NOMO-1 treated with dmso at 0.1 percent for 144 hours (cell line): Measurements from ENCODE around the gene SPACA4.
A peak's percentile ranks its signal among the peaks of the same experiment; 100 is the strongest.

Source experiments
- DNase-seq: peaks from one replicate; lab custom pipeline; 2025; ENCODE audit not compliant: unreplicated experiment; lab: John Stamatoyannopoulos, UW

SPACA4 gene

GRCh38 chr19:48596679-48597465 is 9.7 kb upstream of the SPACA4 start:
- DNase-seq = peak; percentile 41

DNA sequence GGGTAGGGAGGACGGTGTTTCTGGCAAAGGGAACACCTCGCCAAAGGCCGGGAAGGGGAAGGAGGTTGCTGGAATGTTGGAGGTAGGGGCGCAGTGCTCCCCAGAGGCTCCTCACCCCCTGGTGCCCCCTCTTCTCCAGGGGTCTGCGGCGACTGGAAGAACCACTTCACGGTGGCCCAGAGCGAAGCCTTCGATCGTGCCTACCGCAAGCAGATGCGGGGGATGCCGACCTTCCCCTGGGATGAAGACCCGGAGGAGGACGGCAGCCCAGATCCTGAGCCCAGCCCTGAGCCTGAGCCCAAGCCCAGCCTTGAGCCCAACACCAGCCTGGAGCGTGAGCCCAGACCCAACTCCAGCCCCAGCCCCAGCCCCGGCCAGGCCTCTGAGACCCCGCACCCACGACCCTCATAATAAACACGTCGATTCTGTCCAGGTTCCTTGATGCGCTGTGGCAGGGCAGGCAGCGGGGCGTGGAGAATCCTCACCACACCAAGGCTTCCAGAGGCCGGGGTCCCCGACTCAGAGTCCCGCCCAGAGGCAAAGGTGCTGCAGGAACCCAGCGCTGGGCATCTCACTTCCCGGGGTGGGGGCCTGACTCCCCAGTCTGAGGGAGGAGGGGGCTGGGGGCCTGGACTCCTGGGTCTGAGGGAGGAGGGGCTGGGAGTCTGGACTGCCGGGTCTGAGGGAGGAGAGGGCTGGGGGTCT is 7.4 kb upstream of the SPACA4 start:
- DNase-seq = no peak

DNA sequence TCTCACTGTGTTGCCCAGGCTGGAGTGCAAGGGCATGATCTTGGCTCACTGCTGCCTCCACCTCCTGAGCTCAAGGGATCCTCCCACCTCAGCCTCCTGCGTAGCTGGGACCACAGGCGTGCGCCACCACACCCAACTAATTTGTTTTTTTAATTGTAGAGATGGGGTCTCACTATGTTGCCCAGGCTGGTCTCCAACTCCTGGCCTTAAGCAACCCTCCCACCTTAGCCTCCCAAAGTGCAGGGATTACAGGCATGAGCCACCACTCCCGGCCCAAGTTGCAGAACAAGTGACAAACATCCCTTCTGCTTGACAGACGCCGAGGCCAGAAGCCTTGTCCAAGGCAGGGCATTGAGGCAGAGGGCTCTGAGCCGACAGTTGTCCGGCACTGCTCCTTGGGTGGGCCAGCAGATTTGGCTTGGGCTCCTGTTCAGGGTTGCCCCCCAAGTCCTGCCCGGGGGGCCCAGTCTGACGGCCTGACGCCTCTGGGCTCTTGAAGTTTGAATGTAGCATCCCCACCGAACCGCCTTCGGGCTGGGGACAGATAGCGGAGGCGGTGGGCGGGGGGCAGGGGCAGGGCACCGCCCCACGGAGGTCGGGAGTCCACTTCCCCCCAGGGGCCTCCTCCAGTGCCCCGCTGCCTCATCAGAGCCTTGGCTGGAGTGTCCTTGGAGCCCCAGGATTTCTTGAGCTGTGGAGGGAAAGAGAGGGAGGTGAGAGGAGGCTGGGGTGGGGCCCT is 5.7 kb upstream of the SPACA4 start:
- no peak for DNase-seq

DNA sequence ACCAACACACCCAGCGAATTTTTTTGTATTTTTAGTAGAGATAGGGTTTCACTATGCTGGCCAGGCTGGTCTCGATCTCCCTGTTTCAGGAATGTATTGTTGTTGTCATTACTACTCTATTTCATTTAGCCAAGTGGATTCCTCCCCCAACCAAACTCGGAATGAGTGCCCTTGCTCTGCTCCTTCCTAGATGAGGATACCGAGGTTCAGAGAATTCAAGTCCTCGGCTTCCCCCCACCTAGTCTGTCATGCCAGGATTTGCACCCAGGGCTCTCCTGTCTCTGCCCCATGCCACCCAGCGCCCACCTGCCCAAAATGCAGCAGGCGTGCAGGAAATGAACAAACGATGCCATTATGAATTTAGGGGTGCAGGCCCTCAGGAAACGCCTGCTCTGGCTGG is 3.5 kb upstream of the SPACA4 start:
- DNase-seq = no peak

GRCh38 chr19:48603449-48603848 is 3.1 kb upstream of the SPACA4 start:
- no peak for DNase-seq

DNA sequence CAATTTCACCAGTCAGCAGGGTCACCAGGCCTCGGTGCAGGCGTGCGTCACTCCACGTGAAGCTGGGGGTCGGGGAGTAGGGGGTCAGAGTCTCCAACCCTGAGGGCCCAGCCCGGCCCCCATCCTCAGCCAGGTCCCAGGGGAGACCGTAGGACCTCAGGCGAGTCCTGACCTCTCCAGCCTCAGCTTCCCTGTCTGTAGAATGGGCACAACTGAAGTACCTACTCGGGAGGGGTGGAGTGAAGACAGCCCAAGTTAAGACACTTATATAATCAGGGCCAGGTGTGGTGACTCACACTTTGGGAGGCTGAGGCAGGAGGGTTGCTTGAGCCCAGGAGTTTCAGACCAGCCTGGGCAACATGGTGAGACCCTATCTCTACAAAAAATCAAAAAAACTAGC is 2.7 kb upstream of the SPACA4 start:
- no peak for DNase-seq

DNA sequence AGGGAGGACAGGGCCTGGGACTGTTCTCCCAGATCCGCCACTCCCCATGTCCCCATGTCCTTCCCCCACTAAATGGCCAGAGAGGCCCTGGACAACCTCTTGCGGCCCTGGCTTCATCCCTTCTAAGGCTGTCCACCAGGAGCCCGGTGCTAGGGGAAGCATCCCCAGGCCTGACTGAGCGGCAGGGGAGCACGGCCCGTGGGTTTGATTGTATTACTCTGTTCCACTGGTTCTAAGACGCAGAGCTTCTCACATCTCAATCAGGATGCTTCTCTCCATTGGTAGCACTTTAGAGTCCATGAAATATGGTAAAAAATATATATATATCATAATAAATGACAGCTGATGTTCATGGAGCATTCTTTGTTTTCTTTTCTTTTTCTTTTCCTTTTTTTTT is 815 bp downstream of the SPACA4 start:
- DNase-seq = no peak

DNA sequence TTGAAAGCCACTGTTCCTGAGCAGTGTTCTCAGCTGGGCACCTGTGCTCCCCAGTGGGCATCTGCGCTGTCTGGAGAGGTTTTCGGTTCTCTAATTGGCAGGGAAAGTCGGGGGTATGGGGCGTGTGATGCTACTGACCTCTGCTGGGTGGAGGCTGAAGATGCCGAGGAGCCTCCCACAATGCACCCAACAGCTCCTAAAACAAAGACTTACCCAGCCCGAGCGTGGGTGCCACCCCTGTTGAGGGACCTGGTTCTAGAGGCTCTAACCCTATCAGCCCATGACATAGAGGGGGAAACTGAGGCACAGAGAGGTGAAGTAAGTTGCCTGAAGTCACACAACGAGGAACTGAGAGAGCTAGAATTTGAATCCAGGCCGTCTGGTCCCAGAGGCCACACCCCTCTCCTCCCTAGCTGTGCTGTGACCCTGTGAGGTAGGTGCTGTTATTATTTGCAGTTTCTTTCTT is 2.3 kb downstream of the SPACA4 start:
- DNase-seq = peak; percentile 55

DNA sequence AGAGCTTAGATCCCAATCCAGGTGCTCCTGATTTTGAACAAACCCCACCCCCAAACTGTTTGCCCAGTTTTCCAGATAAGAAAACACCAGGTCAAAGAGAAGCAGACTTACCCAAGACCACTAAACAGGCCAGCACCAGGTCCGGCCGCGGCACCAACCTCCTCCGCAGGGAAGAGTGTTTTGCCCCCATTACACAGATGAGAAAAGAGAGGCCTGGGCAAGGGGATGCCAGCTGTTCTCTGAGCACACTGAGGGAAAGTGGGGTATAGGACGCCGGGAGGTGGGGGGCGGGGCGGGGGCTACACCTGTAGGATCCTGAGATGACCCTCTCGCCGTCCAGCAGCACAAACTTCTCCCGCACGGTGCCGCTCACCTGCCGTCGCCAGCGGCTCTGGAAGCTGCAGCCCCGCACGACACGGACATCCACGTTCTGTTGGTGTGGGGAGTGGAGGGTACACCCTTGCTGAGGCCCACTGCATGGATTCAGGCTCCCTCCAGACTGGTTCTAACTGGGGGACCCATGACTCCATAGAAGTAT is 3.1 kb downstream of the SPACA4 start:
- no peak for DNase-seq

DNA sequence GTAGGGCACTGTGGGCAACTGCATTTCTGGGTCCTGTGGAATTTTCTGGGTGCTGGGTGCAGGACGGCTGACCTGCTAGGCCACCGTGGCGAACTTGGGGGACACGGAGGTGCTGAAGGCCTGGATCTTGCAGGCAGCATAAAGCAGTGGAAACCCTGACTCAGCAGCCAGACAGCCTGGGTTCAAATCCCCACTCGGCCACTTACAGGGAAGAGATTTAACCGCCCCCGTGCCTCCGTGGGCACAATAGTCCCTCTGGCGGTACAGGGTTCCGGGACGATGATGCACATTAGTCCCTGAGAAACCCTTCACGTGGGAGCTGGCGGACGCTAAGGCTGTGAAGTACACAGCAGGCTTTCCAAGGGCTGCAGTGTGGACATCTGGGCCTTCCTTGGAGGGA is 5.3 kb downstream of the SPACA4 start:
- no peak for DNase-seq

- no peak for DNase-seq
Observed at GRCh38 chr19:48613024-48613851, 6.7 kb downstream of the SPACA4 start.

GRCh38 chr19:48613852-48614435 is 7.4 kb downstream of the SPACA4 start:
- no peak for DNase-seq

DNA sequence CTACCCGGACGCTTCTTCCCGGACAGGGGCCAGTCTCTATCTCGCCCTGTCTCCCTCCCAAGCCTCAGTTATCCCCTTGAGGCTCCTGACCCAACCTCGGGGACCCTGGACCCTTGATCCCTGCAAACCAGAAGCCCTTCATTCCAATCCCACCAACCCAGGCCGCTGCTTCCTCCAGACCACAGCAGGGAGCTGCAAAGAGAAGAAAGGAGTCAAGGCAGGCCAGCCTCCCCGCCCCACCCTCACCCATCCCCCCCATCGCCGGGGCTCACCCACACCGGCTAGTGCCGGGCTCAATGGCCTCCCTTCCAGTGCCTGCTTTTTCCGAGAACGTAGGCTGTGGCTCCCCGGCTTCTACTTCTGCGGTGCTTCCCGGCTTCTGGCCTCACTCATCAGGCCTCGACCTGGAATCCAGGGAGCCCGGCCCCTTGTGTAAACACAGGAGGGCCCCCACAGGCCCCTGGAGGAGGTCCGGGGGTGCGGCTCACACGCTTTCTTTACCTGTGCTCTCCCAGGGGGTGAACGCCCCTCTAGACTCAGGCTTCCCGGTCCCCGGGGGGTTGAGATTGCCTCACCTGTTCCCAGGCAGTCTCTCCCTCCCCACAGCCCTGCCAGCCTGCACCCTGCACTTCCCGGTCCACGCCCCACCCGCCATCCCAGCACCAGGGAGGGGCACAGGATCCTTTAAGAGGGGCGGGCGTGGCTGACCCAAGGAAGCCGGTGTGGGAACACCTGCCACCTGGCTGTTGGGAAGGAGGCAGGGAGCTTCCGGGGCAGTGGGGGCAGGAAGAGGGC is 8.1 kb downstream of the SPACA4 start, which contains the start of gene FAM83E:
Gene FAM83E, minus strand, starts transcription at position 641 of the 795 bp plus-strand sequence. CDS start 1,704 bp downstream, outside the sequence.
- no peak for DNase-seq

DNA sequence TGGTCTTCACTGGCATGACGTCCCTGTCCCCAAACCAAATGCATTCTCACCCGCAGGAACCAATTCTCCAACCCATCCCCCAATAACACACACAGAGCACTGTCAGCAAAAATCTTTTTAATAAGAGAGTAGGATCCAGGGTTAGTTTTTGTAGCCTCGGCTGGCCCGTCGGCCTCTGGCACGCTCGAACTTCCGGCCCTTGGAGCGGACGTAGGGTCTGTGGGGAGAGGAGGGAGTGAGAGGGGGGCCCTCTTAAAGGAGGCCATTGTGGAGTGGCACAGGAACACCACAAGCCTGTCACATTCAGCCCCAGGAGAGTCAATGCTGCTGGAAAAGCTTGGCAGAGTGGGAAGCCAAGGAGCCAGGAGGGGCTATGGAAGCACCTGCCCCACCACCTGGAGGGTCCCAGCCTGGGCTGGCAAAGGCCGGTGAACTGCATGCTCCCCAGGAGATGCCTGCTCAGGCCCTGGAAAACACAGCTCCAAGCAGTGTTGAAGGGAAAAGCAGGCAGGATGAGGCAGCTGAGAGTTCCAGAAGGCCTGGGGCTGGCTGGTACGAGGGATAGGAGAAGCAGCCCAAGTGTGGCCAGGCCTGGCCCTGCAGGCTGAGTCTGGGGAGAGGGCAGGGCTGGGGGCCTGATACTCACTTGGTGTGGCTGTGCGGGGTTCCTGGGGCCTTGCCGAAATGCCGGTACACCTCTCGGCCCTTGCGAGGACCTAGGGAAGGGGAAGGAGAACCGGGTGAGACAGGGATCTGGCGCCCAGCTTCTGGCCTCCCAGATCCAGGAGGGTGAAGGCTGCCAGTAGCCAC is 8.9 kb downstream of the SPACA4 start:
- no peak for DNase-seq

- no peak for DNase-seq
Observed at GRCh38 chr19:48616041-48616436, 9.5 kb downstream of the SPACA4 start.

DNA sequence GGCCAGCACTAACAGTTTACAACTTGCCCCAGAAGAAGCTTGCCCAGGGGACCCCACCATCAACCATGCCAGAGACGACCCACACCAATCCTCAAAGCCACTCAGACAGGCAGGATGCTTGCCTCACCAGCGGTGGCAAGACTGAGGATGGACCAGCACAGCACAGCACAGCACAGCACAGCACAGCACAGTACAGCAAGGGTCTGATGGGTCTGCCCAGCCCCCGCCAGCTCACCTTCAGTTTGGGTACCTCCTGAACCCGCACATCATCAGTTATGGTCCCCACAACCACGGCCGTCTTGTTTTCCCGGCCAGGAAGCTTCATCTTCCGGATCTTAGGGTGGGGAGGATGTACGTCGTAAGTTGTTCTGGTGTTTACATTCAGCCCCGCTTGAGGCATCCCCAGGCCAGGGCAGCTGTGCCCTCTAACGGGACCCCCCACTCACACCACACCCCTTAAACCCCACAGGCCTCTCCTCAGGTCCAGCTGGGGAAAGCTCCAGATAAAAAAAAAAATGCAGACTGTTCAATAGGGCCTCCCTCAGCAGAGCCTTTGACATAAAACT is 10.0 kb downstream of the SPACA4 start:
- no peak for DNase-seq

DNA sequence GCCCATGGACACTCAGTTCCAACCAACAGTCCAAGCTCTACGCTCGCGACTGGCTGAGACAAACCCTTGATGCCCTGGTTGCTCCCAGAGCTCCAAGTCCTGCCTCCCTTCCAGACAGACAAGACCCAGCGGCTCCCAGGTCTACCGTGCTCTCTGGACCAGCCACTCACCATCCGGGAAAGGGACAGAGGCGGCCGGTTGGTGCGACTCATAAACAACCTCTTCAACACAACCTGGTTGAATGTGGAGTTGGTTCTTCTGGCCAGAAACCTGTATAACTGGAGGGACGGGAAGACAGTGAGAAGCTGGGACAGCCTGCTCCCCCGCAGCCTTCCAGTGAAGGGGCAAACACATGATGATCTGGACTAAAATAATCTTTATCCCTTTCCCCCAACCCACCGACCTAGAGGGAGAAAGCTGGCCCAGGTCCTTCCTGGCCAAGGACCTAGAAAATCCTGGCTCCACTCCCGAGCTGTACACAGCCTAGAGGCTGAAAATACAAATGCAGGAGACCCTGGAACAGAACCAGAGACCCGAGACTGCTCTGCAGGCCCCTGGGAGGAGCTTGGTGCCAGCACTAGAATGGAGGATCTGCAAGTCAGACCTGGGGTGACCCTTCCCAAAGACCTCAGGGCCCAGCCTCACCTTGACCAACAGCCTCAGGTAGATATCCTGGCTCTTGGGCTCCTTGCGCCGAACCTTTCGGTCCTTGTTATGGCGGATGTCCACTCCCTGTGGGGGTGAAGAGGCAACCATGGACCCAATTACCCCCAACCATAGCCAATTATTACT is 10.8 kb downstream of the SPACA4 start:
- DNase-seq = no peak
